WTC11 (cell line): ENCODE results near the gene NFILZ. TPM values are rescaled to one million over a fixed set of nuclear protein-coding genes. Genes with fewer than 3 reads are reported as not detected.

Experiments
- ATAC-seq: fragments of 200-7000 bp; cut with Tn5 transposase; 2 replicates; pipeline ENCODE4 v1.10.0; 2021; ENCODE audit warnings: mild to moderate bottlenecking, moderate library complexity
- CTCF ChIA-PET: fragments of 300-600 bp; sonication (Branson Sonifier 250); formaldehyde crosslinking; loops from one replicate; lab custom pipeline; 2021; ENCODE audit warnings: antibody characterized with exemption; lab: Charles Lee
- POLR2A ChIA-PET: fragments of 350-600 bp; sonication (Branson Sonifier 250); formaldehyde crosslinking; loops from one replicate; lab custom pipeline; 2021; ENCODE audit warnings: antibody characterized with exemption; lab: Charles Lee
- DNase-seq: peaks from one replicate; pipeline ENCODE4 v3.0.0; 2021; ENCODE audit warnings: low spot score
- H3K27ac Mint-ChIP-seq: 2 replicates; pipeline ENCODE4 v1.8.0; 2021; ENCODE audit warnings: mixed read lengths
- H3K27me3 Mint-ChIP-seq: 2 replicates; pipeline ENCODE4 v1.8.0; 2021; ENCODE audit warnings: low read depth, mild to moderate bottlenecking, moderate library complexity, mixed read lengths
- H3K36me3 Mint-ChIP-seq: 2 replicates; pipeline ENCODE4 v1.8.0; 2021; ENCODE audit warnings: mixed read lengths
- H3K4me1 Mint-ChIP-seq: 2 replicates; pipeline ENCODE4 v1.8.0; 2022; ENCODE audit warnings: mixed read lengths
- H3K4me3 Mint-ChIP-seq: 2 replicates; pipeline ENCODE4 v1.8.0; 2021; ENCODE audit warnings: mild to moderate bottlenecking, moderate library complexity, mixed read lengths
- H3K9me3 Mint-ChIP-seq: 2 replicates; pipeline ENCODE4 v1.8.0; 2021; ENCODE audit warnings: mixed read lengths
- CREB1 ChIP-seq: sonication (generic); formaldehyde crosslinking; IDR thresholded peaks from 2 replicates; pipeline ENCODE4 v1.8.0; 2023; ENCODE audit warnings: mild to moderate bottlenecking, missing genetic modification reagents
- CREM ChIP-seq: sonication (generic); formaldehyde crosslinking; IDR thresholded peaks from 2 replicates; pipeline ENCODE4 v1.8.1; 2022; ENCODE audit warnings: mild to moderate bottlenecking, missing genetic modification reagents, moderate library complexity
- ELF4 ChIP-seq: sonication (generic); formaldehyde crosslinking; IDR thresholded peaks from 2 replicates; pipeline ENCODE4 v1.8.1; 2022; ENCODE audit warnings: low read depth, mild to moderate bottlenecking, moderate library complexity, missing genetic modification reagents
- ESRRA ChIP-seq: sonication (generic); formaldehyde crosslinking; IDR thresholded peaks from 2 replicates; pipeline ENCODE4 v1.8.1; 2022; ENCODE audit warnings: mild to moderate bottlenecking, missing genetic modification reagents, borderline replicate concordance
- FOXK1 ChIP-seq: sonication (generic); formaldehyde crosslinking; IDR thresholded peaks from 2 replicates; pipeline ENCODE4 v1.8.0; 2022; ENCODE audit warnings: mild to moderate bottlenecking, moderate library complexity, missing genetic modification reagents
- IRF2 ChIP-seq: sonication (generic); formaldehyde crosslinking; IDR thresholded peaks from 2 replicates; pipeline ENCODE4 v1.8.0; 2022; ENCODE audit warnings: low read depth, missing genetic modification reagents, borderline replicate concordance
- NFYB ChIP-seq: sonication (generic); formaldehyde crosslinking; conservative IDR thresholded peaks from 2 replicates; pipeline ENCODE4 v1.8.0; 2022; ENCODE audit warnings: low read depth, missing genetic modification reagents
- PREB ChIP-seq: sonication (generic); formaldehyde crosslinking; IDR thresholded peaks from 2 replicates; pipeline ENCODE4 v1.8.1; 2022; ENCODE audit warnings: mild to moderate bottlenecking, missing genetic modification reagents, moderate library complexity, borderline replicate concordance
- PRRX2 ChIP-seq: fragments of 250-450 bp; sonication (Bioruptor Pico); IDR thresholded peaks from 2 replicates; pipeline ENCODE4 v1.8.0; 2021; ENCODE audit warnings: mild to moderate bottlenecking
- SOX15 ChIP-seq: fragments of 250-450 bp; sonication (Bioruptor Pico); IDR thresholded peaks from 2 replicates; pipeline ENCODE4 v1.9.0; 2021; ENCODE audit warnings: mild to moderate bottlenecking
- TEAD1 ChIP-seq: sonication (generic); formaldehyde crosslinking; IDR thresholded peaks from 2 replicates; pipeline ENCODE4 v1.8.0; 2022; ENCODE audit warnings: mild to moderate bottlenecking, missing genetic modification reagents
- TP53 ChIP-seq: sonication (generic); formaldehyde crosslinking; IDR thresholded peaks from 2 replicates; pipeline ENCODE4 v1.8.1; 2023; ENCODE audit warnings: mild to moderate bottlenecking, missing genetic modification reagents
- ZBTB21 ChIP-seq: sonication (generic); formaldehyde crosslinking; IDR thresholded peaks from 2 replicates; pipeline ENCODE4 v1.8.1; 2023; ENCODE audit warnings: mild to moderate bottlenecking, missing genetic modification reagents, borderline replicate concordance
- ZMAT4 ChIP-seq: fragments of 250-450 bp; sonication (Bioruptor Pico); IDR thresholded peaks from 2 replicates; pipeline ENCODE4 v1.9.0; 2021; ENCODE audit warnings: mild to moderate bottlenecking
- total RNA-seq: library from RNA; stranded (reverse); gene quantifications from 3 replicates; pipeline ENCODE4 v1.2.3, GENCODE V29; 2021
- TF ChIP-seq, protein P1 (sequence below): sonication (generic); formaldehyde crosslinking; conservative IDR thresholded peaks from 2 replicates; pipeline ENCODE4 v1.8.1; 2023; ENCODE audit warnings: mild to moderate bottlenecking, low read depth, missing genetic modification reagents, moderate library complexity
- TF ChIP-seq, protein P2 (sequence below): sonication (generic); formaldehyde crosslinking; IDR thresholded peaks from 2 replicates; pipeline ENCODE4 v1.8.0; 2022; ENCODE audit warnings: mild to moderate bottlenecking, missing genetic modification reagents
- TF ChIP-seq, protein P3 (sequence below): sonication (generic); formaldehyde crosslinking; IDR thresholded peaks from 2 replicates; pipeline ENCODE4 v1.8.0; 2023; ENCODE audit warnings: mild to moderate bottlenecking, missing genetic modification reagents

The NFILZ gene
- total RNA-seq, 1 experiment from 2014 or later, result not detected

- POLR2A ChIA-PET, result no interaction called here
- no peak for DNase-seq
- CTCF ChIA-PET, result interaction anchor here (6.2 kb wide), 1 partner anchor 16 kb away, joined by 54 read pairs; the partner anchor contains the start of gene MYO1F
Measured at GRCh38 chr19:8596168-8596567, 34.3 kb upstream of the NFILZ start.

DNA sequence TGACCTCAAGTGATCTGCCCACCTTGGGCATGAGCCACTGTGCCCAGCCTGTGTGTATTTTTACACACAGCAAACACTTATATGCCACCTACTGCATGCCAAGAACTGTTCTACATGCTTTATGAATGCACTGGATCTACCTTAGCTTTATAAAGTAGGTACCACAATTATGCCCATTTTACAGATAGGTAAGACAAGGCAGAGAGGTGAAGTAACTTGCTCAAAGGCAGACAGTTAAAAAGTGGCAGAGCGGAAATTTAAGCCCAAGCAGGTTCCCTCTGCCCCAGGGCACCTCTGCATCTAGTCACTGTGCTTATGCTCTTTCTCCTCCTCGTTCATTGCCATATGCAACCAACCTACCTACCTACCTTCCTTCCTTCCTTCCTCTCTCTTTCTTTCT is 30.4 kb upstream of the NFILZ start:
- H3K4me1 Mint-ChIP-seq, result no peaks in the 10 kb centered on the region
- H3K27ac Mint-ChIP-seq, result no peak overlapping the region
- POLR2A ChIA-PET, result no interaction called here
- H3K4me3 Mint-ChIP-seq, result no peak overlapping the region
- peaks cover 46% of the 10 kb centered on the region for H3K36me3 Mint-ChIP-seq
- TF ChIP-seq IRF2 (CRISPR knock-in tag), result no peak
- no peaks in the 10 kb centered on the region for H3K9me3 Mint-ChIP-seq
- DNase-seq (no peak), ATAC-seq (no peak)
- no peaks in the 10 kb centered on the region for H3K27me3 Mint-ChIP-seq
- CTCF ChIA-PET, result interaction anchor here (0.6 to 1.7 kb wide), 2 partner anchors 16 to 19 kb away, joined by 5 to 8 read pairs; no protein-coding TSS in a partner anchor

More at GRCh38 chr19:8596168-8596567, 34.3 kb upstream of the NFILZ start:
- H3K9me3 Mint-ChIP-seq, result peaks cover 10% of the 10 kb centered on the region
- peaks cover 35% of the 10 kb centered on the region for H3K36me3 Mint-ChIP-seq
- H3K27ac Mint-ChIP-seq, result no peak overlapping the region
- TF ChIP-seq TP53 (CRISPR knock-in tag) (no peak), ZMAT4 (CRISPR knock-in tag) (no peak), PRRX2 (CRISPR knock-in tag) (no peak), IRF2 (CRISPR knock-in tag) (no peak), CREM (CRISPR knock-in tag) (no peak), PREB (CRISPR knock-in tag) (no peak), TEAD1 (CRISPR knock-in tag) (no peak), ZBTB21 (CRISPR knock-in tag) (no peak), FOXK1 (CRISPR knock-in tag) (no peak), ESRRA (no peak), CREB1 (CRISPR knock-in tag) (no peak), SOX15 (no peak), NFYB (CRISPR knock-in tag) (no peak), ELF4 (CRISPR knock-in tag) (no peak)
- TF ChIP-seq, protein P1, sequence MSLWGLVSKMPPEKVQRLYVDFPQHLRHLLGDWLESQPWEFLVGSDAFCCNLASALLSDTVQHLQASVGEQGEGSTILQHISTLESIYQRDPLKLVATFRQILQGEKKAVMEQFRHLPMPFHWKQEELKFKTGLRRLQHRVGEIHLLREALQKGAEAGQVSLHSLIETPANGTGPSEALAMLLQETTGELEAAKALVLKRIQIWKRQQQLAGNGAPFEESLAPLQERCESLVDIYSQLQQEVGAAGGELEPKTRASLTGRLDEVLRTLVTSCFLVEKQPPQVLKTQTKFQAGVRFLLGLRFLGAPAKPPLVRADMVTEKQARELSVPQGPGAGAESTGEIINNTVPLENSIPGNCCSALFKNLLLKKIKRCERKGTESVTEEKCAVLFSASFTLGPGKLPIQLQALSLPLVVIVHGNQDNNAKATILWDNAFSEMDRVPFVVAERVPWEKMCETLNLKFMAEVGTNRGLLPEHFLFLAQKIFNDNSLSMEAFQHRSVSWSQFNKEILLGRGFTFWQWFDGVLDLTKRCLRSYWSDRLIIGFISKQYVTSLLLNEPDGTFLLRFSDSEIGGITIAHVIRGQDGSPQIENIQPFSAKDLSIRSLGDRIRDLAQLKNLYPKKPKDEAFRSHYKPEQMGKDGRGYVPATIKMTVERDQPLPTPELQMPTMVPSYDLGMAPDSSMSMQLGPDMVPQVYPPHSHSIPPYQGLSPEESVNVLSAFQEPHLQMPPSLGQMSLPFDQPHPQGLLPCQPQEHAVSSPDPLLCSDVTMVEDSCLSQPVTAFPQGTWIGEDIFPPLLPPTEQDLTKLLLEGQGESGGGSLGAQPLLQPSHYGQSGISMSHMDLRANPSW (CRISPR knock-in tag), result no peak
- TF ChIP-seq, protein P2, sequence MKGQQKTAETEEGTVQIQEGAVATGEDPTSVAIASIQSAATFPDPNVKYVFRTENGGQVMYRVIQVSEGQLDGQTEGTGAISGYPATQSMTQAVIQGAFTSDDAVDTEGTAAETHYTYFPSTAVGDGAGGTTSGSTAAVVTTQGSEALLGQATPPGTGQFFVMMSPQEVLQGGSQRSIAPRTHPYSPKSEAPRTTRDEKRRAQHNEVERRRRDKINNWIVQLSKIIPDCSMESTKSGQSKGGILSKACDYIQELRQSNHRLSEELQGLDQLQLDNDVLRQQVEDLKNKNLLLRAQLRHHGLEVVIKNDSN (CRISPR knock-in tag), result no peak
- TF ChIP-seq, protein P3, sequence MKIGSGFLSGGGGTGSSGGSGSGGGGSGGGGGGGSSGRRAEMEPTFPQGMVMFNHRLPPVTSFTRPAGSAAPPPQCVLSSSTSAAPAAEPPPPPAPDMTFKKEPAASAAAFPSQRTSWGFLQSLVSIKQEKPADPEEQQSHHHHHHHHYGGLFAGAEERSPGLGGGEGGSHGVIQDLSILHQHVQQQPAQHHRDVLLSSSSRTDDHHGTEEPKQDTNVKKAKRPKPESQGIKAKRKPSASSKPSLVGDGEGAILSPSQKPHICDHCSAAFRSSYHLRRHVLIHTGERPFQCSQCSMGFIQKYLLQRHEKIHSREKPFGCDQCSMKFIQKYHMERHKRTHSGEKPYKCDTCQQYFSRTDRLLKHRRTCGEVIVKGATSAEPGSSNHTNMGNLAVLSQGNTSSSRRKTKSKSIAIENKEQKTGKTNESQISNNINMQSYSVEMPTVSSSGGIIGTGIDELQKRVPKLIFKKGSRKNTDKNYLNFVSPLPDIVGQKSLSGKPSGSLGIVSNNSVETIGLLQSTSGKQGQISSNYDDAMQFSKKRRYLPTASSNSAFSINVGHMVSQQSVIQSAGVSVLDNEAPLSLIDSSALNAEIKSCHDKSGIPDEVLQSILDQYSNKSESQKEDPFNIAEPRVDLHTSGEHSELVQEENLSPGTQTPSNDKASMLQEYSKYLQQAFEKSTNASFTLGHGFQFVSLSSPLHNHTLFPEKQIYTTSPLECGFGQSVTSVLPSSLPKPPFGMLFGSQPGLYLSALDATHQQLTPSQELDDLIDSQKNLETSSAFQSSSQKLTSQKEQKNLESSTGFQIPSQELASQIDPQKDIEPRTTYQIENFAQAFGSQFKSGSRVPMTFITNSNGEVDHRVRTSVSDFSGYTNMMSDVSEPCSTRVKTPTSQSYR (CRISPR knock-in tag), result no peak
- no peak for ATAC-seq
- H3K27me3 Mint-ChIP-seq, result peaks cover 23% of the 10 kb centered on the region
- H3K4me1 Mint-ChIP-seq, result peaks cover 5% of the 10 kb centered on the region
- H3K4me3 Mint-ChIP-seq, result no peak overlapping the region
